HG02610 (cell line): Measurements from ENCODE around the gene COL9A3.

Source experiments
- ATAC-seq: cut with Tn5 transposase; IDR thresholded peaks from one replicate; pipeline ENCODE4 v1.9.1; 2021; ENCODE audit warnings: mild to moderate bottlenecking, moderate library complexity; ENCODE audit not compliant: unreplicated experiment

Gene COL9A3

GRCh38 chr20:62796699-62797491, 20.0 kb upstream of the COL9A3 start:
- ATAC-seq = no peak

DNA sequence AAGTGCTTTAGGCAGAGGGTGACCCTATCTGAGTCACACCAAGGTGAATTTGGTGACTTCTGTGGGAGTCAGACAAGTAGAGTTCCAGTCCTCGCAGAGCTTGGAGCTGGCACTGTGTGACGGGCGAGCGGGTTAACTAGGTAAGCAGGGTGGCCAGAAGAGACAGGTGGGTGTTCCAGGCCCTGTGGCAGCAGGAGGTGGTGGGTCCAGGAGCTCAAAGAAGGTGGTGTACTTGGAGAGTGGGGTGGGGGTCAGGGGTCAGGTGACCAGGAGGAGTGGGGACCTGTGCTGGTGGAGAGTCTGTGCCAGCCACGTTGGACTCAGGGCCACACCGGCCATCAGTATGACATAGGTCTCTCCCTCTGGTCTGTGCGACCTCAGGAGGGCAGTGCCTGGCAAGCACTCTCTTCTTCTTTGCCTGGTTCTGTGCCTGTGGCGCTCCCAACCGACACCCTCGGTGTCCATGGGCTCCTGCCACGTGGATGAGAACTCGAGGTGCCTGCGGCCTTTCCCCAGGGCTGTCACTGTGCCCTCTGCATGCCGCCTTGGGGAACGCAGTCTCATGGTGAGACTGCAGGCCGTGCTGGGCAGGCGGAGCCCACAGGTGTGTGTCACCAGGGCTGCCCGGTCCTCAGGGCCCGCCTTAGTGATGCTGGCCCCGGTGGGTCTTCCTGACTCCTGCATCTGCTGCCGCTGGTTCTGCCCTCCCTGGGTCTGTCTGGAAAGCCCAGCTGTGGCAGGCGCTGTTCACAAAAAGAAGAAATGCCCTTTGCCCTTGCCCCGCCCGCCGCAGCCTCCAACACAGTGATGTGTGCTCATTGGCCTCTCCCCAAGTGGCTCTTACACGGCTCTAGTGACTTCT, 18.9 kb upstream of the COL9A3 start:
- ATAC-seq = no peak

DNA sequence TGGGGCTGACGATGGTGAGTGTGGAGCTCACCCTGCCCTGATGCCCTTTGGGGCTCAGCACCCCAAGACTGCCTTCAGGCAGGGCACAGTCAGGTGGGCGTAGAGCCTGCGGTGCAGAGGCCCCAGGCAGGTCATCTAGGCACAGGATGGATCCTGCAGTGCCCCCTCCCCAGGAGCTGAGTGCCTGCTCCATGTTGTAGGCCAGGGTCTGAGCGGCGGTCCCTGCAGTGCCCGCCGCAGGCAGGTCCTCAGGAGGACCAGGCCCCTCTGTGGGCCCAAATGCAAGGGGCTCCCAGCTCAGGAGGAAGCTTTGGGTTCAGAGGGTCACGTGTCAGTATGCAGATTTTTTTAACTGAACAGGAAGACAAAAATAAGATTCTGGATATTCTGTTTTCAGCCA, 17.8 kb upstream of the COL9A3 start:
- ATAC-seq = no peak

GRCh38 chr20:62799459-62799858, 17.4 kb upstream of the COL9A3 start:
- no peak for ATAC-seq

DNA sequence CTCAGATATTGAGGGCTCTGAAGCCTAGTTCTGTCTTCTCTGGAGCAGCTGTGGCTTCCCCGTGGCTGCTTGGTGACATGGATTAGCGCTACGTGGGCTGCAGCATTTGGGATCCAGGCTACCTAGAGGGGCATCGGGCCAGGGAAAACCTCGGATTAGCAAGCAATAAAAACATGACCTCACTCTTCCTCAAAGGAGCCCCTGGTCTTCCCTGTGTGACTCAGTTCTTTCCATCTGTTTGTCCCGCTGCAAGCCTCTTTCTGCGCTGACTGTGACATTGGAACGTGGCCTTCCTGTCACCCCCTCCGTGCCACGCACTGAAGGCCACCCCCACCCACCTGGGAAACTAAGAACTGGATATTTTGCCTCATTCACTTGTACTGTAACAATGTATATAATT, 17.0 kb upstream of the COL9A3 start:
- ATAC-seq = no peak

DNA sequence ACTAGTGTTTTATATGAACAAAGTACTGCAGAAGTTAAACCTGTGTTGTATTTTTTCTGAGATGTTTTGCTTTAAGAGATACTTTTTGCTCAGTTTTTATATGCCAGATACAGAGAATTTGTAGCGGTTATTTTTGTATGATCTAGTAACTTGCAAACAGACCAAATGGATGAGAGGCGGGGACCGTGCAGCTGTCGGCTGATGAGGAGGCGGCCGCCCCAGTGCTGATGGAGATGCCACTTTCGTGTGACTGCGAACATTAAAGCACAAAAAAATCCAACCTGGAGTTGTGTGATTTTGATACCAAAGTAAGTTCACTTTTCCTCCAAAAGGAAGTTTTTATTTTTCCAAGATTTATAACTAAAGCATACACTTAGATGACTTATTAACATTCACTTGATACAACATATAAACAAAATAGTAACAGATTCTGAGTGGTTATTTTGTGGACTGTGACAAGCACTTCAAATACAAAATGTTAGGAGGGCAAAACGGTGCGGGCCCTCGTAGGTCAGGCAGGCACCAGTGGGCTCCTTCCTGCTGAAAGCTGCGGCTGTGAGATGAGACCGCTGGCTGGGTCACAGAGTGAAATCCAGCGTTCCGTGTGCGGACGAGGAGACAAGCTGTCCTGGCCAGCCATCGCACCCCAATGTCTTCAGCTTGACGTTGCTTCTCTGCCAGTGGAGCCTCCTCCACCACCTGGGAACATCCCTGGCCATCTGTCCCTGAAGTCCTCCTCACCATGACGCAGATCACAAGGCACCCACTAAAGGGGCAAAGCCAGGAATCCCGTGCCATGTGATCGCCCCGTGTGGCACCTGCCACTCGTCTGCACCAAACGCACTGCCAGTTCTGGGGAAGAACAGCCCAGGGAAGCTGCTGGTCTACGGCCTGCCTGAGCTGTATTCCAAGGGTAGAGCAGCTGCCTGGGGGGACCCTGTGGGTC, 16.3 kb upstream of the COL9A3 start:
- ATAC-seq = no peak

DNA sequence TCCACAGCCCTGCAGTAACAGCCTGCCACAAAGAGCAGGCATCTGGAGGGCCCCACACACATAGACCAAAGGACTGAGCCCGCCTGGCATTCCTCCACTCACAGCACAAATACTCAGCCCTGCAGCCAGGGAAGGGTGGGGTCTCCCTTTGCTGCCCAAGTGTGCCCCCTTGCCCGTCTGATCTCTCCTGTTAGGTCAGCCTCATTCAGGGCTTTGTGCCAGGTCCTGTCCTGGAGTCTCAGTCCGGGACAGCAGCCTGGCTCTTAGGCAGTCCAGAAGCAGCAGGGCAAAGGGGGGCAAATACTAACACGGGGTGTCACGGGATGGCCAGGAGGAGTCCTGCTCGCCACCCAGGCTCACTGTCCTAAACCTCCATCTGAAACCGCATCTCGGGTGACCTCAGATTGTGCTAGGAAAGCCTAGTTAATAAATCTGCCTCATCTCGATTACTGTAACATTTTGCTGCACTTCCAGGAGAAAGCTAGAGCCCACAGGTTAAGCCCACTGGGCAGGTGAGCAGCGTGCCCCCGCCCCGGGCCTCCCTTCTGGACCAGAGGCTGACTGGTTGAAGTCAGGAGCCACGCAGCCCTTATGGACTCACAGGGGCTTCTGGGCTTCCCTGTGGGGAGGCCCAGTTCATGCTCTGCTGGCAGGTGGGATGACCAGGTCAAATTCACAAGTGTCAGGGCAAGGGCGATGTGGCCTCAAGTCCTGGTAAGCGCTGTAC, 15.4 kb upstream of the COL9A3 start:
- ATAC-seq = no peak

DNA sequence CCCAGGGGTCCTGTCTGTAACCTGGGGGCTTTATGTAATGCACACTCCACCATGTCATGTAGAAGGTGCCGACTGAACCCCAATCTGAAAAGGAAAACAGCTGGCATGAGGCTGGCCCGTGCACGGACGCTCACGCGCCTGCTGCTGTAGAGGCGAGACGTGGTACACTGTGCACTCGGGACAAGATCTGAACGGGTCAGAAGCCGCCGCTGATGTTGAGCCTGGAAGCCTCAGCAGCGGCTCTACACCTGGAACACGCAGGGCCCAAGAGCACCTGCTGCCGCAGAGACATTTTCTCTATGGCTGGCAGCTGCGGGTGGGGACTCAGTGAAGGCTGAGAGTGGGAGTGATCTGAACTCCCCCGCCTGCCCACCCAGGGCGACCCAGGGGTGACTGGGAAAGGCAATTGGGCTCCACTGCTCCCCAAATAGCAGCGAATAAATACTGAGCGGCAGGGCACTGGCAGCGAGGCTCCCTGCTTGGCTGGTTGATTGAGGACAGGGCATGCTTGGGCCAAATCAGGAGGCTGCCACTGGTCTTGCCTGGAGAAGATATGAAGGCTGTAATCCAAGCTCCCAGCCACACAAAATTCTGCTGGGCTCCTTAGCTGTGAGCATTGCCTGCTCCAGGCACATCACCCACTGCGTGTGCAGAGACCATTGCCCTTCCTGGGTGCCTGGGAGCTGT, 14.7 kb upstream of the COL9A3 start:
- ATAC-seq = no peak

DNA sequence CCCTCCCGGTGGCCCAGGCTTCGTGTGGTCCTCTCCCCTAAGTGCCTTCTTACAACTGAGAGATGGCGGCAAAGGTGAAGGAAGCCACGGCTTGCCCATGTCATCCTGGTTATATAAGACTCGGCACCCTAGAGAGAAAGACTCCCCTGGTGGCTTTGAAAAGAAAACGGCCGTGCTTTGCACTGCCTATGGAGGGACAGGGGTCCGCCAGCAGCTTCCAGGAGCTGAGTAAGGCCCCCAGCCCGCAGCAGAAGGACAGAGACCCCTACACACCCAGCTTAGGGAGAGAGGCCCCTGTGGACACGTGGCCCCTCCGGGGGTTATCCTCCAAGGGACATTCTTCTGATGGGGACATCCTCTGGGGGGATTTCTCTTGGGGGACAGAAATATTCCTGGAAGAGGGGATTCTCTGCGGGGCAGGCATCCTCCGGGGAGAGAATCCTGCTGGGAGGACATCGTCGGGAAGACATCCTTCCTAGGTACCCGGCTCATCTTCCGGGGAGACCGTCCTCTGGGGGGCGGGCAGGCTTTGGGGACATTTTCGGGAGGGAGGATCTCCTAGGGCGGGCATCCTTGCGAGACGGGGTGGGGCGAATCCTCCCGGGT, 12.7 kb upstream of the COL9A3 start:
- ATAC-seq = no peak

- peak; percentile 33 for ATAC-seq
Observed at GRCh38 chr20:62804627-62805154, 12.2 kb upstream of the COL9A3 start, which contains the start of gene OGFR. OGFR (plus strand) TSS chr20:62804835; CDS start chr20:62804860, 25 bp downstream.

DNA sequence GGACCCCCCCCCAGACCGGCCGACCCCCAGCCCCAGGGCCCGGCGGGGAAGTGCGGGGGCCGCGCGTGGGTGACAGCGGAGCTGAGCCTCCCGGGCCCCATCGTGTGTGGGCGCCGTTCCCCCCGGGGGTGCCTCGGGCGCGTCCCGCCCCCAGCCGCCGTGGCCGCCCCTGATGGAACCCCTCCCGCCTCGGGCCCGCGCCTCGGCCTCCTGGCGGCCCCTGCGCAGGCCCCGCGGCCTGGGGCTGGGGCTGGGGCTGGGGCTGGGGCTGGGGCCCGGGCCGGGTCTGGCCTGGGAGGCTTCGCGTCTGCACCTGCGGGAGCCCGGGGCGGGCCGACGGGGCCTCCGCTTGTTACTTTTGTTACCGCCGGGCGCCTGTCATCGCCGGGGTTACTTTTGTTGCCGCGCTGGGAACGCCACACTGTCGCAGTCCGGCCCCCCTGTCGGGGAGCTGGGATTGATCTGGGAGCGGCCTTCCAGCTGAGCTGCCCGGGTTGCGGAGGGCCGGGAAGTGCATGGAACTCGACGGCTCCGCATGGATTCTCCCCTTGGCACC, 11.6 kb upstream of the COL9A3 start:
- peak; percentile 8 for ATAC-seq

DNA sequence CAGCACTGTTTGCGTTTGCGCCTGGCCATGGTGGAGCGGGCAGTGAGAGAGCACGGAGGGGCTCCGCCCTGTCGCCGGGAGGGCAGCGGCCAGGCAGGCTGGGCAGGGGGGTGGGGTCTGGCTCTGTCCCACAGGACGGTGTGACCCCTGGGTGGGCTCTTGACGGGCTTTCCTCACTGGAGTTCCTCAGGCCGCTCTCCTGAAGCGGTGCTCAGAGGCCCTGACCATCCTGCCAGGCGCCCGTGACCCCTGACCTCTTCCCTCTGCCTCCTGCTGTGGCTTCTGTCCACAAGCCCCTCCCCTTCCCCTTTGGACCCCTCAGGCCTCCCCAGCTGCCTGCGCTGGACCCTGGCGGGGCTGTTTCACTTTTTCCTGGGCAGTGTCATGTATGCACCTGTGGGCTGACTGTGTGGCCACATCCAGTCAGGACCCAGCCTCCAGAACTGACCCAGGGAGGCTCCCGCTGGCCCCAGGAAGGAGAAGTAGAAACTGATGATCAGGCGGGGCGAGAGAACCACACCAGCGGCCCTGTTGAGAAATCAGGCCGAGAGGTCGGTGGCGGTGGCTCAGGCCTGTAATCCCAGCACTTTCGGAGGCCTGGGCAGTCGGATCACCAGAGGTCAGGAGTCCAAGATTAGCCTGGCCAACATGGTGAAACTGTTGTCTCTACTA, 11.0 kb upstream of the COL9A3 start:
- no peak for ATAC-seq

DNA sequence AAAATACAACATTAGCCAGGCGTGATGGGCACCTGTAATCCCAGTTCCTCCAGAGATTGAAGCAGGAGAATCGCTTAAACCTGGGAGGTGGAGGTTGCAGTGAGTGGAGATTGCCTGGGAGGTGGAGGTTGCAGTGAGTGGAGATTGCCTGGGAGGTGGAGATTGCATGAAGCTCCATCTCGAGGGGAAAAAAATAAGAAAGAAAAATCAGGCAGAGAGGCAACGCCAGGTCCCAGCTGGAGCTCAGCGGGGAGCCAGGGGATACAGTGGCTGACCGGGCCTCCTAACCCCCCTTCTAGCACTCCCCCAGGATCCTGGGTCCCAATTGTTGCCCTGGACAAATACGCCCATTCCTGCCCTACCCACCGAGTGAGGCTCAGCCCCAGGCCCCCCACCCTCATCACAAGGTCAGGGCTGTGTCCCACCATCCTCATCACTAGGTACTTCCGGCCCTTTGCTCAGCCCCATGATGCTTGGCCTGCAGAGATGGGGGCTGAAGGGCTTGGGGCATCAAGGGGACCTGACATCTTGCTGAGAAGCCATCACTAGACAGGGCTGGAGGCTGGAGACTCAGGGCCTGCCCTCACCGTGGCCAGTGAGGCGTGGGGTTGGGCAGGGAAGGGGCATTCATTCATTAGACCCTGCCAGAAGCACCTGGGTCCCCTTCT, 10.3 kb upstream of the COL9A3 start:
- no peak for ATAC-seq

- no peak for ATAC-seq
Observed at GRCh38 chr20:62807444-62808210, 9.2 kb upstream of the COL9A3 start.

DNA sequence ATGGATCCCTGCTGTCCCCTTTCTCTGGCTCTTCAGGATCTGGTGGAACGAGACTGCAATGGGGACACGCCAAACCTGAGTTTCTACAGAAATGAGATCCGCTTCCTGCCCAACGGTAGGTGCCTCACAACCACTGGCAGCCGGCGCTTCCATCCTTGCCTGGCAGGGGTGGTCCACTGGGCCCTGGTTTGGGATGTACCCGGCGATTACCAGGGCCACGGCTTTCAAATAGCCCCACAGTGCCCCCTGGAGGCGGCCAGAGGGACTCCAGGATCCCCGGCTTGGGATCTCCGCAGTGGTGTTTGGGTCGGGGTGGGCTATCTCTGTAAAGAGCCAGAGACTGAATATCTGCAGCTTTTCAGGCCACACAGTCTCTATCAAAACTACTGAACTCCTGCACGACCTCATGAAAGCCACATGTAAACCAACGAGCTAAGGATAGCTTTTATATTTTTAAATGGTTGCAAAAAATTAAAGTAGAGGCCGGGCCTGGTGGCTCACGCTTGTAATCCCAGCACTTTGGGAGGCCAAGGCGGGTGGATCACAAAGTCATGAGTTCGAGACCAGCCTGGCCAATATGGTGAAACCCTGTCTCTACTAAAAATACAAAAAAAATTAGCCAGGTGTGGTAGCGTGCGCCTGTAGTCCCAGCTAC, 8.5 kb upstream of the COL9A3 start:
- no peak for ATAC-seq
